Measurements from ENCODE around the gene TRPM2. TPM values are rescaled to one million over a fixed set of nuclear protein-coding genes. Genes with fewer than 3 reads are reported as not detected.
A peak's percentile ranks its signal among the peaks of the same experiment; 100 is the strongest.

The TRPM2 gene
- total and polyA plus RNA-seq, 2 donors (not counting 3 experiments of a cell fraction or from before 2014, with no cell fraction given): not detected

- CTCF ChIA-PET: interaction anchor here (2.2 kb wide), 1 partner anchor 349 kb away, joined by 6 read pairs; no protein-coding TSS in a partner anchor
- Histone ChIP-seq H3K36me3 (ENCODE audit: control insufficient read depth in 2 of 2, extremely low read depth in 1 of 2, insufficient read depth in 2 of 2, low read length in 2 of 2) (no peaks in the 10 kb centered on the region), H4K20me1 (replicated peaks; ENCODE audit: control insufficient read depth, extremely low read depth, insufficient read depth, low read length) (no peaks in the 10 kb centered on the region), H3K4me1 (ENCODE audit: control insufficient read depth, extremely low read depth, insufficient read depth, low read length) (no peaks in the 10 kb centered on the region), H3K4me3 (replicated peaks in 1 of 3; ENCODE audit: insufficient read depth in 1 of 3, low read depth in 1 of 3, low read length in 3 of 3) (no peak overlapping the region), H3K79me2 (ENCODE audit: control insufficient read depth, insufficient read depth, low read length) (no peaks in the 10 kb centered on the region), H3K9me3 (replicated peaks; ENCODE audit: control insufficient read depth, insufficient read depth, low read length) (no peaks in the 10 kb centered on the region), H3K4me2 (ENCODE audit: insufficient read depth, low read length) (no peak overlapping the region), H3K9me1 (replicated peaks; ENCODE audit: control insufficient read depth, extremely low read depth, insufficient read depth, low read length) (no peaks in the 10 kb centered on the region), H2AFZ (ENCODE audit: low read depth, low read length) (no peak overlapping the region), H3K27me3 (ENCODE audit: control insufficient read depth in 2 of 2, insufficient read depth in 2 of 2, low read length in 2 of 2) (no peaks in the 10 kb centered on the region), H3K9ac (replicated peaks; ENCODE audit: extremely low read depth, insufficient read depth, low read length) (no peak overlapping the region), H3K27ac (ENCODE audit: insufficient read depth, low read depth, low read length) (no peak overlapping the region)
- no peak for DNase-seq (ENCODE audit: low read depth, low spot score)
- intact Hi-C loops (cut with micrococcal nuclease) (no loop called here), dilution Hi-C loops (cut with MboI; ENCODE audit: extremely low pct_ligation_motif_present, low sequenced_read_pairs) (no loop called here)
- FAIRE-seq: no peak
- no peak for TF ChIP-seq FOS (IDR thresholded peaks at IDR 0.05; ENCODE audit: borderline replicate concordance, insufficient read depth, low read length)
- TF ChIP-seq CTCF (IDR thresholded peaks at IDR 0.05; ENCODE audit: extremely low read depth in 1 of 2, insufficient read depth in 1 of 2, low read depth in 1 of 2, low read length in 2 of 2): peak; percentile 19 to 52
- no TSS peak for BruUV-seq (replicated peaks)
- POLR2A ChIA-PET: no interaction called here
These were observed 91.0 kb downstream of the TRPM2 start for GRCh38 chr21:44444286-44444931.

GRCh38 chr21:44445145-44445812 lies 91.9 kb downstream of the TRPM2 start:
- intact Hi-C loops (cut with micrococcal nuclease) (no loop called here), dilution Hi-C loops (cut with MboI; ENCODE audit: extremely low pct_ligation_motif_present, low sequenced_read_pairs) (no loop called here)
- Histone ChIP-seq H3K27me3 (ENCODE audit: control insufficient read depth in 2 of 2, insufficient read depth in 2 of 2, low read length in 2 of 2) (no peaks in the 10 kb centered on the region), H3K9me1 (replicated peaks; ENCODE audit: control insufficient read depth, extremely low read depth, insufficient read depth, low read length) (no peaks in the 10 kb centered on the region), H3K4me1 (ENCODE audit: control insufficient read depth, extremely low read depth, insufficient read depth, low read length) (no peaks in the 10 kb centered on the region), H2AFZ (ENCODE audit: low read depth, low read length) (no peak overlapping the region), H3K9me3 (replicated peaks; ENCODE audit: control insufficient read depth, insufficient read depth, low read length) (no peaks in the 10 kb centered on the region), H3K36me3 (ENCODE audit: control insufficient read depth in 2 of 2, extremely low read depth in 1 of 2, insufficient read depth in 2 of 2, low read length in 2 of 2) (no peaks in the 10 kb centered on the region), H3K27ac (ENCODE audit: insufficient read depth, low read depth, low read length) (no peak overlapping the region), H3K9ac (replicated peaks; ENCODE audit: extremely low read depth, insufficient read depth, low read length) (no peak overlapping the region), H3K79me2 (ENCODE audit: control insufficient read depth, insufficient read depth, low read length) (no peaks in the 10 kb centered on the region), H3K4me3 (replicated peaks in 1 of 3; ENCODE audit: insufficient read depth in 1 of 3, low read depth in 1 of 3, low read length in 3 of 3) (no peak overlapping the region), H4K20me1 (replicated peaks; ENCODE audit: control insufficient read depth, extremely low read depth, insufficient read depth, low read length) (no peaks in the 10 kb centered on the region), H3K4me2 (ENCODE audit: insufficient read depth, low read length) (no peak overlapping the region)
- ChIA-PET CTCF (interaction anchor here (2.2 kb wide), 1 partner anchor 348 kb away, joined by 6 read pairs; no protein-coding TSS in a partner anchor), POLR2A (no interaction called here)
- no peak for DNase-seq (ENCODE audit: low read depth, low spot score)
- TF ChIP-seq MYC (IDR thresholded peaks at IDR 0.05; ENCODE audit: low read depth, low read length): no peak
- no peak for TF ChIP-seq POLR2AphosphoS5 (IDR thresholded peaks at IDR 0.05; ENCODE audit: insufficient read depth, low read depth, low read length)
- TF ChIP-seq POLR2A (IDR thresholded peaks at IDR 0.05; ENCODE audit: low read depth, low read length): no peak
- TF ChIP-seq GATA2 (IDR thresholded peaks at IDR 0.05; ENCODE audit: insufficient read depth, insufficient read length, low read depth, low read length): no peak
- no peak for TF ChIP-seq FOS (IDR thresholded peaks at IDR 0.05; ENCODE audit: borderline replicate concordance, insufficient read depth, low read length)
- TF ChIP-seq JUN (IDR thresholded peaks at IDR 0.05; ENCODE audit: borderline replicate concordance, insufficient read depth, insufficient read length, low read depth): no peak
- no peak for TF ChIP-seq EZH2 (IDR thresholded peaks at IDR 0.05; ENCODE audit: borderline replicate concordance, low read depth, low read length, severe bottlenecking)
- no peak for TF ChIP-seq CTCF (IDR thresholded peaks at IDR 0.05; ENCODE audit: extremely low read depth in 1 of 2, insufficient read depth in 1 of 2, low read depth in 1 of 2, low read length in 2 of 2)
- no peak for TF ChIP-seq MAX (IDR thresholded peaks at IDR 0.05; ENCODE audit: insufficient read depth, insufficient read length)
- no peak for FAIRE-seq
- BruUV-seq (replicated peaks): no TSS peak

Data from endothelial cell of umbilical vein (primary cell).